SU-DHL-6 (cell line): ENCODE results near the gene EED.

Source experiments
- H2AFZ ChIP-seq: fragments of 200-600 bp; sonication (generic); 2 replicates; pipeline ENCODE4 v1.6.1; 2014; ENCODE audit warnings: low read depth, mild to moderate bottlenecking, moderate library complexity, mixed read lengths, antibody characterized with exemption, low read length; ENCODE audit not compliant: severe bottlenecking
- H3F3A ChIP-seq: fragments of 200-600 bp; shearing (Covaris generic); 2 replicates; pipeline ENCODE4 v1.6.0; 2016; ENCODE audit warnings: antibody characterized with exemption, mild to moderate bottlenecking; ENCODE audit not compliant: insufficient read depth
- H3K27ac ChIP-seq: fragments of 200-600 bp; sonication (generic); 2 replicates; pipeline ENCODE4 v1.5.1; 2016; ENCODE audit warnings: low read depth, mild to moderate bottlenecking, low read length, moderate library complexity, mixed read lengths
- H3K27me3 ChIP-seq: fragments of 200-600 bp; sonication (generic), shearing (Covaris generic); 2 replicates; pipeline ENCODE4 v1.6.0; 2014; ENCODE audit warnings: mild to moderate bottlenecking, low read length
- H3K36me3 ChIP-seq: fragments of 200-600 bp; sonication (generic); 2 replicates; pipeline ENCODE4 v1.6.1; 2014; ENCODE audit warnings: mild to moderate bottlenecking, low read length, mixed read lengths
- H3K4me2 ChIP-seq: fragments of 300-600, 200-600 bp; shearing (Covaris generic), sonication (generic); 2 replicates; pipeline ENCODE4 v1.6.0; 2014; ENCODE audit warnings: low read length, low read depth, mild to moderate bottlenecking; ENCODE audit not compliant: poor library complexity, severe bottlenecking
- H3K4me3 ChIP-seq: fragments of 200-600 bp; sonication (generic); 2 replicates; pipeline ENCODE4 v1.5.1; 2014; ENCODE audit warnings: antibody characterized with exemption, low read length, mild to moderate bottlenecking, mixed read lengths; ENCODE audit not compliant: insufficient read depth, poor library complexity, severe bottlenecking
- H3K79me2 ChIP-seq: fragments of 200-600 bp; sonication (generic); 2 replicates; pipeline ENCODE4 v1.6.1; 2014; ENCODE audit warnings: mild to moderate bottlenecking, low read length, moderate library complexity; ENCODE audit not compliant: insufficient read depth
- H3K9ac ChIP-seq: fragments of 200-600 bp; sonication (generic); 2 replicates; pipeline ENCODE4 v1.7.0; 2014; ENCODE audit warnings: mild to moderate bottlenecking, low read length
- H3K9me2 ChIP-seq: fragments of 200-600 bp; sonication (generic); replicated peaks from 2 replicates; pipeline ENCODE4 v1.6.1; 2014; ENCODE audit warnings: low read length; ENCODE audit not compliant: insufficient read depth
- H3K9me3 ChIP-seq: fragments of 200-600 bp; sonication (generic); 2 replicates; pipeline ENCODE4 v1.6.1; 2014; ENCODE audit warnings: low read length, mixed read lengths; ENCODE audit not compliant: insufficient read depth
- H4K20me1 ChIP-seq: fragments of 200-600 bp; sonication (generic); 2 replicates; pipeline ENCODE4 v1.6.1; 2014; ENCODE audit warnings: low read depth, mild to moderate bottlenecking, antibody characterized with exemption, low read length, moderate library complexity, mixed read lengths
- EZH2phosphoT487 ChIP-seq: fragments of 200-600 bp; sonication (generic), shearing (Covaris generic); conservative IDR thresholded peaks from 2 replicates; pipeline ENCODE4 v1.6.1; 2018; ENCODE audit warnings: mild to moderate bottlenecking, antibody characterized with exemption, low read length, moderate library complexity, mixed read lengths
- TF ChIP-seq, protein P1 (sequence below): fragments of 200-600 bp; sonication (generic); IDR thresholded peaks from one replicate; pipeline ENCODE4 v1.5.1; 2017; ENCODE audit warnings: antibody characterized with exemption, mild to moderate bottlenecking, low read length, moderate library complexity; ENCODE audit not compliant: insufficient read depth, poor library complexity, severe bottlenecking

Gene EED

DNA sequence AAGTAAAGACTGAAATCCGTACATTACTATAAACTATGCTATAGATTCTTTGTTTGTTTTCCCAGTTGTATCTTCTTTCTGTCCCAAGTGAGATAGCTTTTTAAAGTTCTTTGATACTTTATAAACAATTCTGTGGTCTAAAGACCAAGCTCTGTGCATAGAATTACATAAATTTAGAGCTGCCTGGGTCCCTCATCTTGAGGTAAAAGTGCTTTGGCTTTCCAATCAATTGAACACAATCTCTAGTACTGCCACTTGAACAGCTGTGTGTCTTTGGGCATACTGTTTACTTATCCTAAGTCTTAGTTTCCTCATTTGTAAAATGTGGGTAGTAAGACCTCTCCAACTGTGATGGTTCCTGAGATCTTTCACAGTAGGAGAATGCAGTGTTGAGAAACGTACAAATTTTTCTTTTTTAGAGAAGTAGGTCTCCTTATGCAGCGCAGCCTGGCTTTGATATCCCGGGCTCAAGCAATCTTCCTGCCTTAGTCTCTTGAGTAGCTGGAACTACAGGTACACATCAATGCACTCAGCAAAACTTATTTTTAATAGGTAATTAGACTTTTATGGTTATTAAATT is 2.5 kb upstream of the EED start:
- no peak overlapping the region for H3K9ac ChIP-seq
- no peaks in the 10 kb centered on the region for H3K9me3 ChIP-seq
- H3K36me3 ChIP-seq: no peaks in the 10 kb centered on the region
- no peak for TF ChIP-seq EZH2phosphoT487
- TF ChIP-seq, protein P1, sequence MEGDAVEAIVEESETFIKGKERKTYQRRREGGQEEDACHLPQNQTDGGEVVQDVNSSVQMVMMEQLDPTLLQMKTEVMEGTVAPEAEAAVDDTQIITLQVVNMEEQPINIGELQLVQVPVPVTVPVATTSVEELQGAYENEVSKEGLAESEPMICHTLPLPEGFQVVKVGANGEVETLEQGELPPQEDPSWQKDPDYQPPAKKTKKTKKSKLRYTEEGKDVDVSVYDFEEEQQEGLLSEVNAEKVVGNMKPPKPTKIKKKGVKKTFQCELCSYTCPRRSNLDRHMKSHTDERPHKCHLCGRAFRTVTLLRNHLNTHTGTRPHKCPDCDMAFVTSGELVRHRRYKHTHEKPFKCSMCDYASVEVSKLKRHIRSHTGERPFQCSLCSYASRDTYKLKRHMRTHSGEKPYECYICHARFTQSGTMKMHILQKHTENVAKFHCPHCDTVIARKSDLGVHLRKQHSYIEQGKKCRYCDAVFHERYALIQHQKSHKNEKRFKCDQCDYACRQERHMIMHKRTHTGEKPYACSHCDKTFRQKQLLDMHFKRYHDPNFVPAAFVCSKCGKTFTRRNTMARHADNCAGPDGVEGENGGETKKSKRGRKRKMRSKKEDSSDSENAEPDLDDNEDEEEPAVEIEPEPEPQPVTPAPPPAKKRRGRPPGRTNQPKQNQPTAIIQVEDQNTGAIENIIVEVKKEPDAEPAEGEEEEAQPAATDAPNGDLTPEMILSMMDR: no peak
- H3K4me2 ChIP-seq: no peak overlapping the region
- no peak overlapping the region for H3K27ac ChIP-seq
- H3K4me3 ChIP-seq: no peak overlapping the region
- H3K79me2 ChIP-seq: peaks cover 20% of the 10 kb centered on the region
- no peak overlapping the region for H2AFZ ChIP-seq
- no peaks in the 10 kb centered on the region for H3K27me3 ChIP-seq
- H4K20me1 ChIP-seq: 0 out of 2 replicates have a peak, but pooled peaks cover 6% of the 10 kb centered on the region
- peaks cover 16% of the 10 kb centered on the region; the same call in 1 of the 2 replicates for H3F3A ChIP-seq
- H3K9me2 ChIP-seq: no peaks in the 10 kb centered on the region

DNA sequence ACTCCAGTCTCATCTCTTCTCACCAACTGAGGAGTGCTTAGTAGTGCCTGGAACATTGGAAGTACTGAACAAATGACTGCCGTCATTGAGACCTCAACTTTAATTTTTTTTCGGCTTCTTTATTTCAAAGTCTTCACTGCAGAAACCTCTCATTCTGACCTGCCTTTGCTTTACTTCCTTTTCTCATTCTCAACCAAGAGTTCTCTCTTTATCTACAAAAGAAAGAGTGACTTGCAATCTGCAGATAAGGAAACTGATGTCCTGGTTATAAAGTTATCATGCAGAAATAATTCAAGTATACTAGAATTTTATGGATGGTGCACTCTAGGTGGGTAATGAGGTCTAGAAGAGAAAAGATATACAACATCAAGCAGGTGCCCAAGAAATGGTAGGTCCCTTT is 1.2 kb upstream of the EED start:
- H4K20me1 ChIP-seq: 0 out of 2 replicates have a peak, but pooled peaks cover 6% of the 10 kb centered on the region
- no peaks in the 10 kb centered on the region for H3K9me3 ChIP-seq
- peak overlapping the region; percentile 79 for H3K4me2 ChIP-seq
- peak overlapping the region; percentile 73 for H2AFZ ChIP-seq
- peaks cover 16% of the 10 kb centered on the region; the same call in 1 of the 2 replicates for H3F3A ChIP-seq
- H3K9me2 ChIP-seq: no peaks in the 10 kb centered on the region
- TF ChIP-seq, protein P1: no peak
- TF ChIP-seq EZH2phosphoT487: no peak
- H3K79me2 ChIP-seq: peaks cover 34% of the 10 kb centered on the region
- H3K27me3 ChIP-seq: no peaks in the 10 kb centered on the region
- peak overlapping the region; percentile 97 for H3K4me3 ChIP-seq
- no peaks in the 10 kb centered on the region for H3K36me3 ChIP-seq
- no peak overlapping the region for H3K27ac ChIP-seq
- peak overlapping the region; percentile 85 for H3K9ac ChIP-seq

DNA sequence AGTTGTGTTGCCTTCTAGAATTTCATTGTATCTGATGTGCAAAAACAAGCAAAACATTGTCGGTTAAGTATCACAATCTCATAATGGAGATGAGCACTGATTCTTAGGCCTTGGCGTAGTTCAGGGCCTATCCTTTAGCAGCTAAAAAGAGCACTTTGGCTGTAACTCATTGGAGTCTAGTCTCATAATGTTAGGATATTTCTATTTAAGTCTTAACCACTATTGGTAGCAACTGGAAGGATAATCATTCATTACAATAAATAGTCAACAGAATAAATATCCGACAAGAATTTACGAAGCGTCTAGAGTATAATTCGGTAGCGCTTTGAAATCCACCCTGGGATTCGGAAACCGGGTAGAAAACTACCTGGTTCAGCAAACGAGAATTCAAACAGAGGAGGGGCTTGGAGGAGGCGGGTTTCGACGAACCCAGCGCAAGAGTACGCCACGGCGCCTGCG is 461 bp upstream of the EED start:
- Histone ChIP-seq H3K27ac (peak overlapping the region; percentile 88), H3K9me3 (no peaks in the 10 kb centered on the region), H3K4me2 (peak overlapping the region; percentile 79), H3K27me3 (no peaks in the 10 kb centered on the region), H3K4me3 (peak overlapping the region; percentile 97), H3K9me2 (no peaks in the 10 kb centered on the region), H3K79me2 (peaks cover 41% of the 10 kb centered on the region), H2AFZ (peak overlapping the region; percentile 73), H3F3A (peaks cover 16% of the 10 kb centered on the region; the same call in 1 of the 2 replicates), H3K9ac (peak overlapping the region; percentile 85), H3K36me3 (no peaks in the 10 kb centered on the region), H4K20me1 (0 out of 2 replicates have a peak, but pooled peaks cover 10% of the 10 kb centered on the region)
- TF ChIP-seq, protein P1: no peak
- no peak for TF ChIP-seq EZH2phosphoT487
